ENCODE results near the gene MT3. TPM values are rescaled to one million over a fixed set of nuclear protein-coding genes. Genes with fewer than 3 reads are reported as not detected.

Gene MT3
- total RNA-seq, 1 experiment from 2014 or later: not detected

- BruUV-seq (replicated peaks): no TSS peak
- intact Hi-C loops (cut with micrococcal nuclease; ENCODE audit: unreplicated experiment): no loop called here
- CTCF ChIA-PET: interaction anchor here (0.7 to 1.0 kb wide), 2 partner anchors 10 to 91 kb away, joined by 3 to 7 read pairs; no protein-coding TSS in a partner anchor
- Mint-ChIP-seq H3K27ac (ENCODE audit: unreplicated experiment) (no peak overlapping the region), H3K4me1 (ENCODE audit: low read depth, unreplicated experiment) (peaks cover 60% of the 10 kb centered on the region), H3K4me3 (ENCODE audit: low read depth, unreplicated experiment) (no peak overlapping the region), H3K36me3 (ENCODE audit: insufficient read depth, unreplicated experiment) (peaks cover 18% of the 10 kb centered on the region), H3K9me3 (ENCODE audit: low read depth, unreplicated experiment) (no peaks in the 10 kb centered on the region), H3K27me3 (ENCODE audit: unreplicated experiment) (peaks cover 3% of the 10 kb centered on the region)
- TF ChIP-seq CTCF (IDR thresholded peaks at IDR 0.05; ENCODE audit: unreplicated experiment): no peak
- DNase-seq: no peak
Observed at GRCh38 chr16:56611281-56611833, 22.0 kb downstream of the MT3 start.

DNA sequence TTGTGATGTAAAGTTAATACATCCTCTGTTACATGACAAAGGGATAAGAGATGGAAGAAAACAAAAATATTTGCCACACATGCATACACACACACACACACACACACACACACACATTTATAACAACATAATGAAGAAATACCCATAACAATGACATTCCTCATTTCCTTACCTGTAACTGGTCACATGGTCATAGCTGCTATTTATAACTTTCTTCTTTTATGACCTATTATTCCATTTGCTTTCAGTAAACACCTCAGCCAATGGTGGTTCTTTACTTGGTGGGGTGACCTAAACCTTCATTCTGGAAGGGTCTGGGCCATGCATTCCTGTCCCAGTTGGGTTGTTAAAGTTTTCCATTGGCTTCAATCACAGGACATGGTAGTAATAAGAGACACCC is 24.4 kb downstream of the MT3 start:
- peaks cover 26% of the 10 kb centered on the region for H3K27me3 Mint-ChIP-seq (ENCODE audit: unreplicated experiment)
- no peak for DNase-seq

GRCh38 chr16:56614549-56614991 is 25.2 kb downstream of the MT3 start:
- no TSS peak for BruUV-seq (replicated peaks)
- no peak overlapping the region for H3K27ac Mint-ChIP-seq (ENCODE audit: unreplicated experiment)
- DNase-seq: no peak
- H3K36me3 Mint-ChIP-seq (ENCODE audit: insufficient read depth, unreplicated experiment): peaks cover under 1% of the 10 kb centered on the region
- no peaks in the 10 kb centered on the region for H3K9me3 Mint-ChIP-seq (ENCODE audit: low read depth, unreplicated experiment)
- CTCF ChIA-PET: interaction anchor here (0.6 kb wide), 1 partner anchor 320 kb away, joined by 3 read pairs; no protein-coding TSS in a partner anchor
- no peak for TF ChIP-seq CTCF (IDR thresholded peaks at IDR 0.05; ENCODE audit: unreplicated experiment)
- H3K27me3 Mint-ChIP-seq (ENCODE audit: unreplicated experiment): peaks cover 35% of the 10 kb centered on the region
- peaks cover 41% of the 10 kb centered on the region for H3K4me1 Mint-ChIP-seq (ENCODE audit: low read depth, unreplicated experiment)
- intact Hi-C loops (cut with micrococcal nuclease; ENCODE audit: unreplicated experiment): no loop called here
- H3K4me3 Mint-ChIP-seq (ENCODE audit: low read depth, unreplicated experiment): no peak overlapping the region

More for the DNA sequence above, 24.4 kb downstream of the MT3 start:
- Mint-ChIP-seq H3K9me3 (ENCODE audit: low read depth, unreplicated experiment) (no peaks in the 10 kb centered on the region), H3K4me1 (ENCODE audit: low read depth, unreplicated experiment) (peaks cover 50% of the 10 kb centered on the region), H3K27ac (ENCODE audit: unreplicated experiment) (no peak overlapping the region), H3K36me3 (ENCODE audit: insufficient read depth, unreplicated experiment) (peaks cover 9% of the 10 kb centered on the region), H3K4me3 (ENCODE audit: low read depth, unreplicated experiment) (no peak overlapping the region)
- TF ChIP-seq CTCF (IDR thresholded peaks at IDR 0.05; ENCODE audit: unreplicated experiment): no peak
- CTCF ChIA-PET: interaction anchor here (0.6 kb wide), 1 partner anchor 321 kb away, joined by 3 read pairs; no protein-coding TSS in a partner anchor
- BruUV-seq (replicated peaks): no TSS peak
- intact Hi-C loops (cut with micrococcal nuclease; ENCODE audit: unreplicated experiment): no loop called here

DNA sequence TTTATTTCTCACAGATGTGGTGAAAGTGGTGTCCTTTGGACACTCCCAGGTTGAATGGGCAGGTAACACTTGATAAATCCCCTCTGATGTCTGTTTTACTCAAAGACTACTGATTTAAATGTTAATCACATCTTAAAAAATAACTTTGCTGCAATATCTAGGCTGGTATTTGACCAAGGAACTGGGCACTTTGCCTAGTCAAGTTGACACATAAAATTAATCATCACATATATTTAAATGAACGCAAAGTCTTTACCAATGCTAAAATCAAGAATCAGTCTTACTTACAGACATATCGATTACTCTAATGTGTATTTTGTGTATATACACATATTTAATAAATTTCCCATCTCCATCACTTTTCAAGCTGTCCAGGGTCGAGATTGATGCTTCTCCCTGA is 26.0 kb downstream of the MT3 start:
- no peaks in the 10 kb centered on the region for H3K36me3 Mint-ChIP-seq (ENCODE audit: insufficient read depth, unreplicated experiment)
- H3K27me3 Mint-ChIP-seq (ENCODE audit: unreplicated experiment): peaks cover 36% of the 10 kb centered on the region
- CTCF ChIA-PET: no interaction called here
- no peak overlapping the region for H3K4me3 Mint-ChIP-seq (ENCODE audit: low read depth, unreplicated experiment)
- DNase-seq: no peak
- BruUV-seq (replicated peaks): no TSS peak
- no peaks in the 10 kb centered on the region for H3K9me3 Mint-ChIP-seq (ENCODE audit: low read depth, unreplicated experiment)
- no peak for TF ChIP-seq CTCF (IDR thresholded peaks at IDR 0.05; ENCODE audit: unreplicated experiment)
- peaks cover 33% of the 10 kb centered on the region for H3K4me1 Mint-ChIP-seq (ENCODE audit: low read depth, unreplicated experiment)
- intact Hi-C loops (cut with micrococcal nuclease; ENCODE audit: unreplicated experiment): no loop called here
- no peak overlapping the region for H3K27ac Mint-ChIP-seq (ENCODE audit: unreplicated experiment)
